Hypothalamus (tissue), 51 donors: Measurements from ENCODE around the gene MAD2L1BP.
"Not testable (repeated sequence)": the region's sequence is repeated elsewhere in the genome, so short reads cannot be mapped to it uniquely, and the experiment has no call there.

Experiments used
- DNase-seq, 51 donors: peaks; one replicate each; lab custom pipeline; 2025; lab: John Stamatoyannopoulos, UW

MAD2L1BP gene

GRCh38 chr6:43635387-43636307, at the start of gene MAD2L1BP:
Gene MAD2L1BP (plus strand): TSS chr6:43635840. CDS start chr6:43635876, 36 bp downstream.
- DNase-seq = peak; percentile 29 to 90 (median 71)

GRCh38 chr6:43588194-43588593, 47.4 kb upstream of the MAD2L1BP start:
- no peak for DNase-seq

GRCh38 chr6:43589564-43589963, 46.1 kb upstream of the MAD2L1BP start:
- DNase-seq = not testable (repeated sequence)

- DNase-seq = no peak
These were observed 41.7 kb upstream of the MAD2L1BP start for GRCh38 chr6:43593938-43594337.

GRCh38 chr6:43600595-43600994, 35.0 kb upstream of the MAD2L1BP start:
- no peak for DNase-seq

GRCh38 chr6:43604174-43604573, 31.5 kb upstream of the MAD2L1BP start:
- DNase-seq = no peak

- no peak for DNase-seq
These were observed 29.6 kb upstream of the MAD2L1BP start for GRCh38 chr6:43606019-43606418.

- peak in 32 of 51 donors; percentile 2 to 73 (median 36) for DNase-seq
These were observed 27.3 kb upstream of the MAD2L1BP start for GRCh38 chr6:43608310-43608763.

- no peak for DNase-seq
These were observed 26.8 kb upstream of the MAD2L1BP start for GRCh38 chr6:43608807-43609206.

- DNase-seq = no peak
These were observed 26.2 kb upstream of the MAD2L1BP start for GRCh38 chr6:43609402-43609801.

- DNase-seq = peak in 1 of 51 donors; percentile 46
These were observed 25.2 kb upstream of the MAD2L1BP start for GRCh38 chr6:43610431-43610830.

- DNase-seq = peak in 1 of 51 donors; percentile 16
These were observed 21.8 kb upstream of the MAD2L1BP start for GRCh38 chr6:43613721-43614395.

GRCh38 chr6:43614396-43614730, 21.3 kb upstream of the MAD2L1BP start:
- DNase-seq = no peak

- no peak for DNase-seq
These were observed 18.7 kb upstream of the MAD2L1BP start for GRCh38 chr6:43616725-43617472.

- no peak for DNase-seq
These were observed 14.4 kb upstream of the MAD2L1BP start for GRCh38 chr6:43621078-43621835.

- DNase-seq = no peak
These were observed 13.8 kb upstream of the MAD2L1BP start for GRCh38 chr6:43621836-43622180.

- DNase-seq = no peak
These were observed 13.1 kb upstream of the MAD2L1BP start for GRCh38 chr6:43622541-43622940.

- no peak for DNase-seq
These were observed 11.5 kb upstream of the MAD2L1BP start for GRCh38 chr6:43623880-43624785.

- DNase-seq = no peak
These were observed 10.8 kb upstream of the MAD2L1BP start for GRCh38 chr6:43624786-43625288.
